ENCODE data around the gene FADS3.

The FADS3 gene

DNA sequence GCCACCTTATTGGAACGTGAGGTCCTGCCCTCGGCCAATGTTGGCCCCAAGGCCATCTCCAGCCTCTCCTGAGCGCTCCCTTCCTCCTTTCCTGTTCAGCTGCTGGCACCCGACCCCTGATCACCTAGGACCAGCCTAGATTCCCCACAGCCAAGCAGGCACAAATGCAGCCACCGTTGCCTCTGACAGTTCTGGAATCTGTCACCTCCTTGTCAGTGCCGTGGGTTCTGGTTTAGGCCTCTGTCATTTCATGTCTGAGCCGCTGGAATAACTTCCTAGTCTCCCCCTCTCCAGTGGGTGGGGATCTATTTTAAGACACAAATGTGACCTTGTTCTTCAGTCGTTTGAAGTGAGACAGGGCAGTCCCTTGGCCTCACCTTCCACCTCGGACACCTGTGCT lies 29.7 kb downstream of the FADS3 start:
- Histone ChIP-seq H3K36me3 (peaks cover 93% of the 10 kb centered on the region), H3K27ac (no peak overlapping the region), H3K27me3 (ENCODE audit: insufficient read depth, low read depth, severe bottlenecking) (no peaks in the 10 kb centered on the region), H3K9me3 (ENCODE audit: severe bottlenecking) (no peaks in the 10 kb centered on the region), H3K4me3 (ENCODE audit: low read depth, low read length) (no peak overlapping the region)
- DNase-seq = no peak
- TF ChIP-seq, protein P1, sequence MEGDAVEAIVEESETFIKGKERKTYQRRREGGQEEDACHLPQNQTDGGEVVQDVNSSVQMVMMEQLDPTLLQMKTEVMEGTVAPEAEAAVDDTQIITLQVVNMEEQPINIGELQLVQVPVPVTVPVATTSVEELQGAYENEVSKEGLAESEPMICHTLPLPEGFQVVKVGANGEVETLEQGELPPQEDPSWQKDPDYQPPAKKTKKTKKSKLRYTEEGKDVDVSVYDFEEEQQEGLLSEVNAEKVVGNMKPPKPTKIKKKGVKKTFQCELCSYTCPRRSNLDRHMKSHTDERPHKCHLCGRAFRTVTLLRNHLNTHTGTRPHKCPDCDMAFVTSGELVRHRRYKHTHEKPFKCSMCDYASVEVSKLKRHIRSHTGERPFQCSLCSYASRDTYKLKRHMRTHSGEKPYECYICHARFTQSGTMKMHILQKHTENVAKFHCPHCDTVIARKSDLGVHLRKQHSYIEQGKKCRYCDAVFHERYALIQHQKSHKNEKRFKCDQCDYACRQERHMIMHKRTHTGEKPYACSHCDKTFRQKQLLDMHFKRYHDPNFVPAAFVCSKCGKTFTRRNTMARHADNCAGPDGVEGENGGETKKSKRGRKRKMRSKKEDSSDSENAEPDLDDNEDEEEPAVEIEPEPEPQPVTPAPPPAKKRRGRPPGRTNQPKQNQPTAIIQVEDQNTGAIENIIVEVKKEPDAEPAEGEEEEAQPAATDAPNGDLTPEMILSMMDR (IDR thresholded peaks at IDR 0.05; ENCODE audit: low read depth, low read length) = no peak

DNA sequence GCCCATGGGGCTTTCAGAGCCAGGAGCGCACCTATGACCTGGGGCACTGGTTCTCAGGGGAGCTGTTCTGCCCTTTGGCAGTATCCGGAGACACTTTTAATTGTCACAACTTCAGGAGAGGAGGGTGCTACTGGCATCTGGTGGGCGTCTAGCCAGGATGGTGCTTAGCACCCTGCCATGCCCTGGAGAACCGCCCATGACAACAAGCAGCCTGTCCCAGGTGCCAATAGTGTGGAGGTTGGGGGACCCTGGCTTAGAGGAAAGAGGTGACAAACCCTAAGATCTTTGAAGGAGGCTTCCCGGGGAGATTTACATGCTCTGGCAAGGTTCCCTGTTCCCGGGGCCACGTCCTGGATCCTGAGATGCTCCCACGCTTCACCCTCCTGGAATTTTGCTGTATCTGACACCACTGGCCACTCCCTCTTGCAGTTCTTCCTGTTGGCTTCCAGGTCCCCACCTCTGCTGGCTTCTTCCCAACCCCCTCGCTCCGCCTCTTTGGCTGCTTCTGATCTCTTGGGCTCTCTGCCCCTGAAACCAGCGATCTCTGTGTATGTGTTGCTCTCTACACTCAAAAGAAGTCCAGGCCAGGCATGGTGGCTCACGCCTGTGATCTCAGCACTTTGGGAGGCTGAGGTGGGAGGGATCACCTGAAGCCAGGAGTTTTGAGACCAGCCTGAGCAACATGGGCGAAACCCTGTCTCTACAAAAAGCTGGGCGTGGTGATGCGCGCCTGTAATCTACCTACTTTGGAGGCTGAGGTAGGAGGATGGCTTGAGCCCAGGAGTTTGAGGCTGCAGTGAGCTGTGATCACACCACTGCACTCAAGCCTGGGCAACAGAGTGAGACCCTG lies 31.1 kb downstream of the FADS3 start:
- Histone ChIP-seq H3K9me3 (ENCODE audit: severe bottlenecking) (no peaks in the 10 kb centered on the region), H3K36me3 (peaks cover 93% of the 10 kb centered on the region), H3K4me3 (ENCODE audit: low read depth, low read length) (no peak overlapping the region), H3K27me3 (ENCODE audit: insufficient read depth, low read depth, severe bottlenecking) (no peaks in the 10 kb centered on the region), H3K27ac (no peak overlapping the region)
- TF ChIP-seq, protein P1 (IDR thresholded peaks at IDR 0.05; ENCODE audit: low read depth, low read length) = no peak
- DNase-seq = no peak

DNA sequence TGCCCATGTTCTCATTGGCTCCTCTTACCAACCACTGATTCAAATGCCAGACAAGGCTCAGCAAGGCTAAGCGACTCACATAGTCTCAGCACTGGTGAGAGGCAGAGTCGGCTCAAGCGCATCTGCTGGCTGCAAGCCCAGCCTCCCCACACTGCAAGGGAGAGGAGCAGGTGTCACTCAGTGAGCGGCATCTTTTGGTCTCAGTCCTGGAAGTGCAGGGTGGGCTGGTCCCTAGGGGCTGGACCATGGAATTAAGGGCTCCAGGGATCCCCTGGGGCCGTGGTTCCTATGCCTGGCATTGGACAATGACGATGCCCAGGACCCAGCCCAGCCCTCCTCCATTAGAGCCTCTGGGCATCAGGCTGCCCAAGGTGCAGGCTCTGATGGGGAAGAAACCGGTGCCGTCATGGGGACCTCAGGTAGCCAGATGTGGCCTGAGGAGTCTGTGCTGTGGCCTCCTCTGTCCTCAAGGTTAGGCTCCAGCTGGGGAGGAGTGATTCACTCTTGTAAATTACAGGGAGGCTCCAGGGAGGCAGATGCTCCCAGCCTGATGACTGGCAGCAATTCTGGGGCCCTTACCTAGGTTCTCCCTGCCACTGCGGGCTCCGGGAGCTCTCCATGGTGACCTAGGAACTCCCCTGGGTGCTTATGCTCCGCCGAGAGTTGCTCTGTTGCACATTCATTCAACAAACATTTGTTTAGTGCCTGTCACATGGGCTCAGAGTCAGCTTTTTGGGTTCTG lies 35.2 kb downstream of the FADS3 start:
- TF ChIP-seq, protein P1 (IDR thresholded peaks at IDR 0.05; ENCODE audit: low read depth, low read length) = no peak
- Histone ChIP-seq H3K4me3 (ENCODE audit: low read depth, low read length) (no peak overlapping the region), H3K27me3 (ENCODE audit: insufficient read depth, low read depth, severe bottlenecking) (no peaks in the 10 kb centered on the region), H3K27ac (no peak overlapping the region), H3K9me3 (ENCODE audit: severe bottlenecking) (no peaks in the 10 kb centered on the region), H3K36me3 (peaks cover 95% of the 10 kb centered on the region)
- DNase-seq = no peak

DNA sequence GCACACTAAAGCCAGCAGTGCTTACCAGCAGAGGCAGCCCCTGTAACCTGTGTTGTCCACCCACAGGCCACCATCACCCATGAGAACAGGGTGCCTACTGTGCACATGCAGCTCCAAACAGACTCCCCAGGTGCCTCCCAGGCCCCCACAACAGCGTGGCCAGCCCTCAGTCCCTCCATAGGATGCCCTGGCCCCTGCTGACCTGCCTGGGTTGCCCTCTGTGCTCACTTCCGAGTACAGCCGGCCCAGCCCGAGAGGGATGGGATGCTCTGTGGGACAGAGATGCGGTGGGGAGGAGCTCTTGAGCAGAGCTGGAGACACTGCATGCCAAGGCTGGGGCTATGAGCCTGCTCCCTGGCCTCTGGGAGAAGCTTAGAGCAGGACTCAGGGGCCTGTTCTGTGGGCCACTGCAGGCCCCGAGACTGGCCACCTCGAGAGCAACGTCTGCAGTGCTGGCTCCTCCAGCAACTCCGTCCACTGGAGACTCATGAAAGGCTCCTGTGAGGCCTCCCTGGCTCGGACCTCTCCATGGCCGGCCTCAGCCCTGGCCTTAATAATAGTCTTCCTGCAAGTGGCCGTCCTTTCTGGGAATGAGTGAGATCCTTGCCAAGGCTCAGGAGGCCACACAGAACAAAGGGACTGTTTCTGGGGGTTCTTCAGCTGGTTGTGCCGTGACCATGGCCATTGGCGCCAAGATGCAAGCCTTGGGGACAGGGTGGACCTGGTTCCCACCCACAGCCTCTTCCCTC lies 36.2 kb downstream of the FADS3 start:
- Histone ChIP-seq H3K36me3 (peaks cover 96% of the 10 kb centered on the region), H3K27ac (no peak overlapping the region), H3K4me3 (ENCODE audit: low read depth, low read length) (no peak overlapping the region), H3K27me3 (ENCODE audit: insufficient read depth, low read depth, severe bottlenecking) (no peaks in the 10 kb centered on the region), H3K9me3 (ENCODE audit: severe bottlenecking) (no peaks in the 10 kb centered on the region)
- DNase-seq = no peak
- TF ChIP-seq, protein P1 (IDR thresholded peaks at IDR 0.05; ENCODE audit: low read depth, low read length) = no peak

DNA sequence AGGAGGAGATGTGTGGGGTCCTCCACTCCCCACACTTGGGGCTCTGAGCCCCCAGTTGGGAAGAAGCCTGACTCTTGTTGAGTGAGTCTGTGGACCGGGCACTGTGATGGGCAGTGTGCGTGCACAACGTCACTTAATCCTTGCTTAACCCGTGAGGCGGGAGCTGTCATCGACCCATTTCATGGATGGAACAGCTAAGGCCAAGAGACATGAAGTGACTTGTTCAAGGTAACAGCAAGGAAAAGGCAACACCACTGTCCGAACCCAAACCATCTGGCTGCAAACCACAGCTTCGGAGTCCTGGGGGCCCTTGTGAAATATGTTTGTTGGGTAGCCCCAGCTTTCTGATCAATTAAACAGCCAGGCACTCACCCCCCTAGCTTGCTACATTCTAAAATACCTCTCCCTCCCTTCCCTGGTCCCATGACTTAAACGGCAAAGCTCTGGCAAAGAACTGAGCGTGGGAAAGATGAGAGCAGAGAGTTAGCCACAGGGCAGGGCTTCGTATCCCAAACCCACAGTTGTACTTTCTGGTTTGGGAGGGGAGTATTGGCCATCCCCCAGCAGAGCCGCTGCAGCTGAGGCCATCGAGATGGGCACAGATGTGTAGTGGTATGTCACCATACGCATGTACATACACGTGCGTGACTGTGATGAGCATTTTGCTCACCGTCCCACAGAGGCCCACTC lies 37.0 kb downstream of the FADS3 start:
- TF ChIP-seq, protein P1 (IDR thresholded peaks at IDR 0.05; ENCODE audit: low read depth, low read length) = no peak
- H3K4me3 ChIP-seq (ENCODE audit: low read depth, low read length) = no peak overlapping the region
- H3K9me3 ChIP-seq (ENCODE audit: severe bottlenecking) = no peaks in the 10 kb centered on the region
- H3K36me3 ChIP-seq = peaks cover 96% of the 10 kb centered on the region
- H3K27me3 ChIP-seq (ENCODE audit: insufficient read depth, low read depth, severe bottlenecking) = no peaks in the 10 kb centered on the region
- no peak for DNase-seq
- H3K27ac ChIP-seq = no peak overlapping the region

All from WERI-Rb-1 (cell line).